OCI-LY7 (cell line): Measurements from ENCODE around the gene TYROBP. TPM values are rescaled to one million over a fixed set of nuclear protein-coding genes. Genes with fewer than 3 reads are reported as not detected.

Experiments used
- small RNA-seq: library from RNA; depleted of rRNA; stranded (forward); fragments of <200 nt; gene quantifications from one replicate; pipeline ENCODE3, GENCODE V24; 2014
- total RNA-seq, 2 experiments: library from RNA; depleted of rRNA in 1 of 2; stranded (reverse); fragments of >200 nt in 1 of 2; shearing (Covaris generic) in 1 of 2; gene quantifications; 2 replicates each; pipeline ENCODE4 v1.2.3, GENCODE V29; 2014 to 2022

Gene TYROBP
- total RNA-seq, 2 experiments from 2014 or later = not detected

Small RNA genes within 50 kb of the gene (small RNA-seq; reads per million reads assigned to genes)
- gene AF038458.1 (not detected), gene RN7SL402P (not detected)

Other genes with a start within 250 kb of the TYROBP start
- gene UPK1A, start 241.8 kb downstream of the TYROBP start, total RNA-seq (2014; rRNA removed; shearing (Covaris generic)) = not detected in 2 replicates
- gene UPK1A, start 241.8 kb downstream of the TYROBP start, total RNA-seq (2022) = not detected in 2 replicates
- not detected in 2 replicates for gene ZBTB32, start 203.7 kb downstream of the TYROBP start, total RNA-seq (2014; rRNA removed; shearing (Covaris generic))
- not detected in 2 replicates for gene ZBTB32, start 203.7 kb downstream of the TYROBP start, total RNA-seq (2022)
- gene KMT2B, start 190.3 kb downstream of the TYROBP start, total RNA-seq (2014; rRNA removed; shearing (Covaris generic)) = 18.0 and 25.2 TPM in 2 replicates
- gene KMT2B, start 190.3 kb downstream of the TYROBP start, total RNA-seq (2022) = 56.2 and 57.2 TPM in 2 replicates
- gene IGFLR1, start 165.8 kb downstream of the TYROBP start, total RNA-seq (2014; rRNA removed; shearing (Covaris generic)) = 8.5 and 11.4 TPM in 2 replicates
- 18.3 and 21.5 TPM in 2 replicates for gene IGFLR1, start 165.8 kb downstream of the TYROBP start, total RNA-seq (2022)
- gene U2AF1L4, start 162.9 kb downstream of the TYROBP start, total RNA-seq (2014; rRNA removed; shearing (Covaris generic)) = 16.1 and 33.6 TPM in 2 replicates
- gene U2AF1L4, start 162.9 kb downstream of the TYROBP start, total RNA-seq (2022) = 35.2 and 37.5 TPM in 2 replicates
- gene PSENEN, start 162.6 kb downstream of the TYROBP start, total RNA-seq (2014; rRNA removed; shearing (Covaris generic)) = 20.8 and 25.7 TPM in 2 replicates
- 51.0 and 53.7 TPM in 2 replicates for gene PSENEN, start 162.6 kb downstream of the TYROBP start, total RNA-seq (2022)
- 6.0 and 11.6 TPM in 2 replicates for gene LIN37, start 159.7 kb downstream of the TYROBP start, total RNA-seq (2014; rRNA removed; shearing (Covaris generic))
- 11.7 and 20.0 TPM in 2 replicates for gene LIN37, start 159.7 kb downstream of the TYROBP start, total RNA-seq (2022)
- gene HSPB6, start 151.3 kb downstream of the TYROBP start, total RNA-seq (2014; rRNA removed; shearing (Covaris generic)) = not detected in 2 replicates
- 1.7 and 1.8 TPM in 2 replicates for gene HSPB6, start 151.3 kb downstream of the TYROBP start, total RNA-seq (2022)
- 15.2 and 17.2 TPM in 2 replicates for gene PROSER3, start 150.1 kb downstream of the TYROBP start, total RNA-seq (2014; rRNA removed; shearing (Covaris generic))
- gene PROSER3, start 150.1 kb downstream of the TYROBP start, total RNA-seq (2022) = 66.1 and 70.6 TPM in 2 replicates
- 15.1 and 21.3 TPM in 2 replicates for gene ARHGAP33, start 132.7 kb downstream of the TYROBP start, total RNA-seq (2014; rRNA removed; shearing (Covaris generic))
- 94.6 and 130 TPM in 2 replicates for gene ARHGAP33, start 132.7 kb downstream of the TYROBP start, total RNA-seq (2022)
- gene PRODH2, start 95.5 kb downstream of the TYROBP start, total RNA-seq (2014; rRNA removed; shearing (Covaris generic)) = not detected in 2 replicates
- not detected in 2 replicates for gene PRODH2, start 95.5 kb downstream of the TYROBP start, total RNA-seq (2022)
- not detected in 2 replicates for gene NPHS1, start 55.8 kb downstream of the TYROBP start, total RNA-seq (2014; rRNA removed; shearing (Covaris generic))
- gene NPHS1, start 55.8 kb downstream of the TYROBP start, total RNA-seq (2022) = not detected in 2 replicates
- gene KIRREL2, start 51.4 kb downstream of the TYROBP start, total RNA-seq (2014; rRNA removed; shearing (Covaris generic)) = 0.95 and 1.4 TPM in 2 replicates
- gene KIRREL2, start 51.4 kb downstream of the TYROBP start, total RNA-seq (2022) = 2.0 and 2.2 TPM in 2 replicates
- gene APLP1, start 39.7 kb downstream of the TYROBP start, total RNA-seq (2014; rRNA removed; shearing (Covaris generic)) = 0.13 TPM in 1 of 2 replicates, not detected in the other
- 0.70 and 1.2 TPM in 2 replicates for gene APLP1, start 39.7 kb downstream of the TYROBP start, total RNA-seq (2022)
- gene NFKBID, start 7.8 kb downstream of the TYROBP start, total RNA-seq (2014; rRNA removed; shearing (Covaris generic)) = 48.6 and 57.4 TPM in 2 replicates
- 40.5 and 42.6 TPM in 2 replicates for gene NFKBID, start 7.8 kb downstream of the TYROBP start, total RNA-seq (2022)
- gene HCST, start 5.8 kb downstream of the TYROBP start, total RNA-seq (2014; rRNA removed; shearing (Covaris generic)) = 8.1 and 15.0 TPM in 2 replicates
- gene HCST, start 5.8 kb downstream of the TYROBP start, total RNA-seq (2022) = 25.2 and 36.0 TPM in 2 replicates
- gene LRFN3, start 28.1 kb upstream of the TYROBP start, total RNA-seq (2014; rRNA removed; shearing (Covaris generic)) = 2.8 and 3.1 TPM in 2 replicates
- gene LRFN3, start 28.1 kb upstream of the TYROBP start, total RNA-seq (2022) = 3.4 and 6.0 TPM in 2 replicates
- 52.6 and 60.9 TPM in 2 replicates for gene SDHAF1, start 86.9 kb upstream of the TYROBP start, total RNA-seq (2014; rRNA removed; shearing (Covaris generic))
- gene SDHAF1, start 86.9 kb upstream of the TYROBP start, total RNA-seq (2022) = 24.2 and 26.1 TPM in 2 replicates
- 0.26 and 2.7 TPM in 2 replicates for gene SYNE4, start 100.5 kb upstream of the TYROBP start, total RNA-seq (2014; rRNA removed; shearing (Covaris generic))
- 3.1 and 4.5 TPM in 2 replicates for gene SYNE4, start 100.5 kb upstream of the TYROBP start, total RNA-seq (2022)
- 19.5 and 29.0 TPM in 2 replicates for gene ALKBH6, start 105.9 kb upstream of the TYROBP start, total RNA-seq (2014; rRNA removed; shearing (Covaris generic))
- 28.7 and 38.2 TPM in 2 replicates for gene ALKBH6, start 105.9 kb upstream of the TYROBP start, total RNA-seq (2022)
- 0.66 TPM in 1 of 2 replicates, not detected in the other for gene CLIP3, start 124.6 kb upstream of the TYROBP start, total RNA-seq (2014; rRNA removed; shearing (Covaris generic))
- 2.4 and 2.6 TPM in 2 replicates for gene CLIP3, start 124.6 kb upstream of the TYROBP start, total RNA-seq (2022)
- gene THAP8, start 146.0 kb upstream of the TYROBP start, total RNA-seq (2014; rRNA removed; shearing (Covaris generic)) = 4.9 and 7.3 TPM in 2 replicates
- gene THAP8, start 146.0 kb upstream of the TYROBP start, total RNA-seq (2022) = 7.3 and 7.5 TPM in 2 replicates
- gene WDR62, start 146.6 kb upstream of the TYROBP start, total RNA-seq (2014; rRNA removed; shearing (Covaris generic)) = 39.0 and 44.5 TPM in 2 replicates
- gene WDR62, start 146.6 kb upstream of the TYROBP start, total RNA-seq (2022) = 60.2 and 65.4 TPM in 2 replicates
- gene OVOL3, start 202.8 kb upstream of the TYROBP start, total RNA-seq (2014; rRNA removed; shearing (Covaris generic)) = not detected in 2 replicates
- not detected in 2 replicates for gene OVOL3, start 202.8 kb upstream of the TYROBP start, total RNA-seq (2022)
- 149 and 151 TPM in 2 replicates for gene POLR2I, start 206.6 kb upstream of the TYROBP start, total RNA-seq (2014; rRNA removed; shearing (Covaris generic))
- 76.0 and 78.6 TPM in 2 replicates for gene POLR2I, start 206.6 kb upstream of the TYROBP start, total RNA-seq (2022)
- gene TBCB, start 207.2 kb upstream of the TYROBP start, total RNA-seq (2014; rRNA removed; shearing (Covaris generic)) = 198 and 200 TPM in 2 replicates
- 133 and 136 TPM in 2 replicates for gene TBCB, start 207.2 kb upstream of the TYROBP start, total RNA-seq (2022)
- 125 and 166 TPM in 2 replicates for gene CAPNS1, start 231.8 kb upstream of the TYROBP start, total RNA-seq (2014; rRNA removed; shearing (Covaris generic))
- 337 and 339 TPM in 2 replicates for gene CAPNS1, start 231.8 kb upstream of the TYROBP start, total RNA-seq (2022)
- not detected in 2 replicates for gene COX7A1, start 244.2 kb upstream of the TYROBP start, total RNA-seq (2014; rRNA removed; shearing (Covaris generic))
- not detected in 2 replicates for gene COX7A1, start 244.2 kb upstream of the TYROBP start, total RNA-seq (2022)